HG03097 (cell line): Measurements from ENCODE around the gene NANOS2.
"Not testable (repeated sequence)": the region's sequence is repeated elsewhere in the genome, so short reads cannot be mapped to it uniquely, and the experiment has no call there.

Experiments used
- ATAC-seq: cut with Tn5 transposase; IDR thresholded peaks from one replicate; pipeline ENCODE4 v1.9.1; 2021; ENCODE audit not compliant: unreplicated experiment, low FRiP score

Gene NANOS2

GRCh38 chr19:45897261-45897812, 17.2 kb downstream of the NANOS2 start:
- no peak for ATAC-seq

- ATAC-seq, result not testable (repeated sequence)
Observed at GRCh38 chr19:45895983-45896599, 18.5 kb downstream of the NANOS2 start.

- ATAC-seq, result no peak
Observed at GRCh38 chr19:45895519-45895972, 19.0 kb downstream of the NANOS2 start.

- no peak for ATAC-seq
Observed at GRCh38 chr19:45890877-45891276, 23.7 kb downstream of the NANOS2 start.

- no peak for ATAC-seq
Observed at GRCh38 chr19:45889210-45889885, 25.2 kb downstream of the NANOS2 start.

GRCh38 chr19:45887200-45887710, 27.3 kb downstream of the NANOS2 start:
- no peak for ATAC-seq

- ATAC-seq, result peak; percentile 47
Observed at GRCh38 chr19:45886427-45887199, 28.0 kb downstream of the NANOS2 start.

- ATAC-seq, result peak; percentile 38
Observed at GRCh38 chr19:45885556-45886426, 28.8 kb downstream of the NANOS2 start, which contains the start of gene IRF2BP1. Gene IRF2BP1, minus strand, starts transcription at chr19:45886141. Its CDS starts 367 bp downstream, at chr19:45885774.

- no peak for ATAC-seq
Observed at GRCh38 chr19:45884682-45885555, 29.7 kb downstream of the NANOS2 start.

GRCh38 chr19:45883881-45884681, 30.5 kb downstream of the NANOS2 start:
- ATAC-seq, result no peak

GRCh38 chr19:45883586-45883880, 31.0 kb downstream of the NANOS2 start:
- ATAC-seq, result no peak

GRCh38 chr19:45882652-45883585, 31.7 kb downstream of the NANOS2 start:
- ATAC-seq, result no peak

- ATAC-seq, result no peak
Observed at GRCh38 chr19:45881909-45882528, 32.6 kb downstream of the NANOS2 start.

GRCh38 chr19:45881082-45881908, 33.3 kb downstream of the NANOS2 start:
- no peak for ATAC-seq

GRCh38 chr19:45879971-45880370, 34.6 kb downstream of the NANOS2 start:
- ATAC-seq, result no peak

GRCh38 chr19:45879055-45879454, 35.5 kb downstream of the NANOS2 start:
- no peak for ATAC-seq
